ENCODE results near the gene OMA1.

DNA sequence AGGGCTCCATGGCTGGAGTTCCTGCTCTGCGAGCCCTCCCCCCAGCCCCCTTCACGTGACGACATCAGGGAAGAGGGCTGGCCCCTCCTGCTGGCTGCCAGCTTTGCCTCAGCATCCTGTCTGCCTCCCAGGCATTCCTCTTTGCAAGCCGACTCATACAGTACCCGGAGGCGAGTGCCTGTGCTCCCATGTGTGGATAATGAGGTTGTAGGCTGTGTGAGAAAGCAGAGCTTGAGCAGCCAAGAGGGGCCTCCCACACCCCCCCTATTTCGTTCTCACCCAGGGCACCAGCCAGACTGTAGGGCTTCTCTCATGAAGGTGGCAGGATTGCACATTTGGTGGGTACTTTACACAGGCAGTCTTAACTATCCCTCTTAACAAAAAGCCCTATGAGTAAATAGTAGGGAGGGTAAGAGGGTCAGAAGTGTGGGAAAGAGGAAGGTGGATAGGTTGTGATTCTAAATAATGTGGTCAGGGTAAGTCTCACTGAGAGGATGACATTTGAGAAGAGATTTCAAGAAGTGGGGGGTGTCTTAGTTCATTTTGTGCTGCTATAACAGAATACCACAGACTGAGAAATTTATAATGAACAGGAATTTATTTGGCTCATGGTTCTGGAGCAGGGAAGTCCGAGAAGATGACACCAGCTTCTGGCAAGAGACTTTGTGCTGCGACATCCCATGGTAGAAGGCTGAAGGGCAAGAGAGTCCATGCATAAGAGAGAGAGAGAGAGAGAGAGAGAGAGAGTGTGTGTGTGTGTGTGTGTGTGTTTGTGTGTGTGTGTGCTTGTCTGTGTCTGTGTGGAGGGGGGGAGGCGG is 113.5 kb downstream of the OMA1 start:
- TF ChIP-seq EP300 (IDR thresholded peaks at IDR 0.05) (no peak), POLR2A (IDR thresholded peaks at IDR 0.05) (no peak), POLR2AphosphoS5 (IDR thresholded peaks at IDR 0.05) (no peak)
- TF ChIP-seq, protein P1, sequence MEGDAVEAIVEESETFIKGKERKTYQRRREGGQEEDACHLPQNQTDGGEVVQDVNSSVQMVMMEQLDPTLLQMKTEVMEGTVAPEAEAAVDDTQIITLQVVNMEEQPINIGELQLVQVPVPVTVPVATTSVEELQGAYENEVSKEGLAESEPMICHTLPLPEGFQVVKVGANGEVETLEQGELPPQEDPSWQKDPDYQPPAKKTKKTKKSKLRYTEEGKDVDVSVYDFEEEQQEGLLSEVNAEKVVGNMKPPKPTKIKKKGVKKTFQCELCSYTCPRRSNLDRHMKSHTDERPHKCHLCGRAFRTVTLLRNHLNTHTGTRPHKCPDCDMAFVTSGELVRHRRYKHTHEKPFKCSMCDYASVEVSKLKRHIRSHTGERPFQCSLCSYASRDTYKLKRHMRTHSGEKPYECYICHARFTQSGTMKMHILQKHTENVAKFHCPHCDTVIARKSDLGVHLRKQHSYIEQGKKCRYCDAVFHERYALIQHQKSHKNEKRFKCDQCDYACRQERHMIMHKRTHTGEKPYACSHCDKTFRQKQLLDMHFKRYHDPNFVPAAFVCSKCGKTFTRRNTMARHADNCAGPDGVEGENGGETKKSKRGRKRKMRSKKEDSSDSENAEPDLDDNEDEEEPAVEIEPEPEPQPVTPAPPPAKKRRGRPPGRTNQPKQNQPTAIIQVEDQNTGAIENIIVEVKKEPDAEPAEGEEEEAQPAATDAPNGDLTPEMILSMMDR (IDR thresholded peaks at IDR 0.05), result no peak

Data from sigmoid colon (tissue), 4 donors.